Kidney (tissue), 14 donors: Measurements from ENCODE around the gene TBX15. TPM values are rescaled to one million over a fixed set of nuclear protein-coding genes. Genes with fewer than 3 reads are reported as not detected.
"Not testable (repeated sequence)": the region's sequence is repeated elsewhere in the genome, so short reads cannot be mapped to it uniquely, and the experiment has no call there.

Experiments
- DNase-seq, 5 donors: peaks; one replicate each; pipeline ENCODE4 v3.0.0-alpha.2; 2013 to 2020
- FAIRE-seq: peaks from 2 replicates; lab custom pipeline; 2012; peaks lifted over from hg19 to GRCh38; lab: Jason Lieb, UNC
- H3K27ac ChIP-seq, 2 donors: one replicate each; pipeline ENCODE4 v1.7.0; 2013; ENCODE audit warnings: low read depth in 2 of 2, low read length in 2 of 2, inconsistent platforms in 1 of 2
- H3K27me3 ChIP-seq: one replicate; pipeline ENCODE4 v1.7.1; 2013; ENCODE audit warnings: low read length, inconsistent platforms; ENCODE audit not compliant: control insufficient read depth, insufficient read depth
- H3K36me3 ChIP-seq, 3 donors: one replicate each; pipeline versions ENCODE4 v1.7.0 to v1.7.1; 2013; ENCODE audit warnings: low read length in 3 of 3, control low read depth in 1 of 3, inconsistent platforms in 1 of 3; ENCODE audit not compliant: insufficient read depth in 3 of 3, control insufficient read depth in 2 of 3
- H3K4me1 ChIP-seq, 3 donors: one replicate each; pipeline versions ENCODE4 v1.7.0 to v1.7.1; 2013; ENCODE audit warnings: low read length in 3 of 3, inconsistent platforms in 1 of 3, low read depth in 1 of 3; ENCODE audit not compliant: control insufficient read depth in 2 of 3, insufficient read depth in 2 of 3
- H3K4me3 ChIP-seq, 3 donors: one replicate each; pipeline versions ENCODE4 v1.7.0 to v1.8.1; 2013; ENCODE audit warnings: low read length in 3 of 3, control low read depth in 1 of 3, inconsistent platforms in 1 of 3
- H3K9ac ChIP-seq, 3 donors: one replicate each; pipeline versions ENCODE4 v1.7.0 to v1.7.1; 2013; ENCODE audit warnings: low read length in 3 of 3, control low read depth in 1 of 3, inconsistent platforms in 1 of 3
- H3K9me3 ChIP-seq, 3 donors: one replicate each; pipeline versions ENCODE4 v1.7.0 to v1.7.1; 2013; ENCODE audit warnings: low read length in 3 of 3, control low read depth in 1 of 3, inconsistent platforms in 1 of 3; ENCODE audit not compliant: control insufficient read depth in 2 of 3, insufficient read depth in 1 of 3
- intact Hi-C: fragments of 100-400 bp; cut with DNase I; formaldehyde crosslinking; loops from one replicate; pipeline ENCODE4 v1.11.1; 2022
- polyA plus RNA-seq: library from polyadenylated mRNA; stranded (reverse); fragments of 350-450 nt; fragmentation: Illumina TruSeq; extraction: RNeasy Lipid Tissue Mini Kit (QIAGEN cat#74804); gene quantifications from one replicate; pipeline ENCODE4 v1.2.3, GENCODE V29; 2014; ENCODE audit warnings: low read depth, low replicate concordance; ENCODE audit not compliant: insufficient read depth
- total RNA-seq: library from RNA; stranded (reverse); fragmentation: NEBNext Ultra II Directional; extraction: Animal tissue kit (Norgen Biotek cat#: 25700); gene quantifications from one replicate; pipeline ENCODE4 v1.2.1, GENCODE V29; 2021
- TF ChIP-seq, protein P1 (sequence below): IDR thresholded peaks from 3 replicates; pipeline ENCODE4 v1.5.1; 2012; ENCODE audit warnings: mild to moderate bottlenecking, moderate library complexity, borderline replicate concordance; ENCODE audit not compliant: insufficient read depth; ENCODE audit errors: extremely low read depth
- donor health status: control.
- donor health status: control.
- donor health status: control.
- donor health status: control.
- donor health status: control.
- donor health status: DM: yes; HTN: yes; CAD: no.
- donor health status: Normal renal cell carcinoma (clear cell type).

TBX15 gene
- total and polyA plus RNA-seq, 2 donors from 2014 or later = 0.82 TPM; not detected in 1

DNA sequence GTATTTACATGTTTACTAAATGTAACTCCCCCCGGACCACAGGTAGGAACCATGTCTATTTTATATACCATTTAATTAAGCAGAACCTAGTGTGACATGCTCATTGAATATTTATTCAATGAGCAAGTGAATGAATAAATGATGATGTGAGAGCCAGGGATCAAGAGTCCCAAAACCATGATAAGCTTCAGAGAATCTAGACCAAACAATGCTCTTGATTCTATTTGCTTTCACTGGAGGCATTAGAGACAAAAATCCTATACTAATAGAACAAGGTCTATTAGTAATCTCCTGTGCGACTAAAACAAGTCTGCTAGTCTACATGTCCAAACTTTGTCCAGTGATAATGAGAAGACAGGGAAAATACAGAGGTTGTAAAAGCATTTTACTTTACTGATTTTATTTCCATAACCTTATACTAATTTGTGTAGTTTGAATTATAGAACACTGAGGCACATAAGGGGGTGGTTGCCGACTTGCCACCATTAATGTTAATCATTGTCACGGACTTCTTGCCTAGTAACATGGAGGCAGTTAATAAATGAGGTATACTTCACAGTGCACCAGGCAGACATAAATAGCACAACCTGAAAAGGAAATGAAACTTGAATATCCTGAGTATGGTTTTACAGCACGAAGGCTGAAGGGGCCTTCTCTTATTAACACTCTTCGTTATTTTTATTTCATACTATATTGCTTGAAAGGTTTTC lies 69.8 kb downstream of the TBX15 start:
- no peak for DNase-seq
- H3K4me3 ChIP-seq = no peak overlapping the region
- no peaks in the 10 kb centered on the region for H3K9me3 ChIP-seq
- H3K27ac ChIP-seq = no peak overlapping the region
- FAIRE-seq = no peak
- H3K36me3 ChIP-seq = no peaks in the 10 kb centered on the region
- no peak overlapping the region for H3K9ac ChIP-seq
- no peaks in the 10 kb centered on the region for H3K27me3 ChIP-seq
- TF ChIP-seq, protein P1, sequence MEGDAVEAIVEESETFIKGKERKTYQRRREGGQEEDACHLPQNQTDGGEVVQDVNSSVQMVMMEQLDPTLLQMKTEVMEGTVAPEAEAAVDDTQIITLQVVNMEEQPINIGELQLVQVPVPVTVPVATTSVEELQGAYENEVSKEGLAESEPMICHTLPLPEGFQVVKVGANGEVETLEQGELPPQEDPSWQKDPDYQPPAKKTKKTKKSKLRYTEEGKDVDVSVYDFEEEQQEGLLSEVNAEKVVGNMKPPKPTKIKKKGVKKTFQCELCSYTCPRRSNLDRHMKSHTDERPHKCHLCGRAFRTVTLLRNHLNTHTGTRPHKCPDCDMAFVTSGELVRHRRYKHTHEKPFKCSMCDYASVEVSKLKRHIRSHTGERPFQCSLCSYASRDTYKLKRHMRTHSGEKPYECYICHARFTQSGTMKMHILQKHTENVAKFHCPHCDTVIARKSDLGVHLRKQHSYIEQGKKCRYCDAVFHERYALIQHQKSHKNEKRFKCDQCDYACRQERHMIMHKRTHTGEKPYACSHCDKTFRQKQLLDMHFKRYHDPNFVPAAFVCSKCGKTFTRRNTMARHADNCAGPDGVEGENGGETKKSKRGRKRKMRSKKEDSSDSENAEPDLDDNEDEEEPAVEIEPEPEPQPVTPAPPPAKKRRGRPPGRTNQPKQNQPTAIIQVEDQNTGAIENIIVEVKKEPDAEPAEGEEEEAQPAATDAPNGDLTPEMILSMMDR = no peak
- intact Hi-C loops = no loop called here
- no peaks in the 10 kb centered on the region for H3K4me1 ChIP-seq

DNA sequence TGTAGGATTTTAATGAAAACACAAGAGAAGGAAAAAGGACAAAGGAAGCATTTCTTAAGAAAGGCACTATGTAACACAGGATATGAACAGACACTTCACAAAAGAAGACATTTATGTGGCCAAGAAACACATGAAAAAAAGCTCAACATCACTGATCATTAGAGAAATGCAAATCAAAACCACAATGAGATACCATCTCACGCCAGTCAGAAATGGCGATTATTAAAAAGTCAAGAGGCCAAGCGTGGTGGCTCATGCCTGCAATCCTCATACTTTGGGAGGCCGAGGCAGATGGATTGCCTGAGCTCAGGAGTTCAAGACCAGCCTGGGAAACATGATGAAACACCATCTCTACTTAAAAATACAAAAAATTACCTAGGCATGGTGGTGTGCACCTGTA lies 71.8 kb downstream of the TBX15 start:
- H3K27me3 ChIP-seq, FAIRE-seq, H3K27ac ChIP-seq, intact Hi-C loops, H3K36me3 ChIP-seq, H3K4me1 ChIP-seq, DNase-seq, H3K9me3 ChIP-seq, H3K4me3 ChIP-seq, H3K9ac ChIP-seq: not testable (repeated sequence)

DNA sequence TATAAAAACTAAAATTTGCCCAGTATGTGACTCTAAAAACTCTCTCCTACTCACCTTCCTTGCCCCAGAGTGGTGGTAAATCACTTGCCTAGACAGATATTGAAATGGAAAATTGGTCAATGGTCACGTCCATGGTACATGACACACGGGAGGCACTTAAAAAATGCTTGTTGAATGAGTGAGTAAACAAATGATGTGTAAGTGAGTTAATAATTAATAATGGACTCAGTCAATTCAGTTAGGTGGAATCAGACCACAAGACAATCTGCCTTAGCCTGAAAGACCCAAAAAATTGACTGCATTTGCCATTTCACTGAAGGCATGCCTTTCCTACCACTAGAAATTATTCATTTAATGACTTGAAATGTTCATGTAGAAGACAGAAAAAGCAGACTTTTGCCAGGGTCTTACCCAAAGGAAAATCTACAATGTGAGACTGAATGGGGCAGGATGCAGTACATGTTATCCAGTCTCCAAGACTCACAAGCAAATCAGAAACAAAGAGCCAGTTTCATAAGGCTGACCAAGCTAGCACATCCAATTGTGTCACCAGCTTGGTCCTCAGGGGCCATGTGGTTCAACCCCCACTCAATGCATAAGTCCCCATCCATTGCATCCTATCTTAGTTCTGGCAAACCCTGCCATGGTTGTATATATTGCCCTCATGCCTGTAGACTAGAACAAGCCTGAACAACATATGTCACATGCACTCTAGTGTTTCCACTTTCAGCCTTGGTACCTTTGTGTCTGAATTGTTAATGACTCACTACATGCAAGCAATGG lies 73.6 kb downstream of the TBX15 start:
- no peak for FAIRE-seq
- intact Hi-C loops = no loop called here

DNA sequence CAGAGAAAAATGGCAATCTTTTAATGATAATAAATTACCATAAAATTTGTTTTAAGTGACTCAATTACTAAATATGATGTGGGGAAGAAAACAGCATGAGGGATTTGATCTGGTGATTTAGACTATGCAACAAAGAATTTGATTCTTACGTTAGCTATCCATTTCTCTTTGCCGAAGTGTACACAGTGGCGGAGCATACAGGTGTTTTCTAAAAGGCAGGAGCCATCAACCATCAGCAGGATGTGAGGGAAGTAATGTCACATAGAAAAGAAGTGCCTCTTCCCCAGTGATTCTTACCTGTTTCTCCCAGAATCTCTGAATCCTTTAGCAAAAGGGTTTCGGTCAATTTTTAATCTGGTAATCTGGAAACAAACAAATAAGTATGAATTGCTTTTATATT lies 74.3 kb downstream of the TBX15 start:
- H3K9me3 ChIP-seq = no peaks in the 10 kb centered on the region
- H3K9ac ChIP-seq = no peak overlapping the region
- H3K4me3 ChIP-seq = no peak overlapping the region
- DNase-seq (no peak), FAIRE-seq (no peak)
- no peaks in the 10 kb centered on the region for H3K27me3 ChIP-seq
- intact Hi-C loops = no loop called here
- H3K4me1 ChIP-seq = no peaks in the 10 kb centered on the region
- TF ChIP-seq, protein P1 = no peak
- no peak overlapping the region for H3K27ac ChIP-seq
- no peaks in the 10 kb centered on the region for H3K36me3 ChIP-seq

More for the DNA sequence above, 73.6 kb downstream of the TBX15 start:
- no peaks in the 10 kb centered on the region for H3K9me3 ChIP-seq
- H3K4me1 ChIP-seq = no peaks in the 10 kb centered on the region
- DNase-seq = no peak
- no peaks in the 10 kb centered on the region for H3K27me3 ChIP-seq
- H3K27ac ChIP-seq = no peak overlapping the region
- H3K4me3 ChIP-seq = no peak overlapping the region
- H3K9ac ChIP-seq = no peak overlapping the region
- no peaks in the 10 kb centered on the region for H3K36me3 ChIP-seq
- TF ChIP-seq, protein P1 = no peak
